Activated CD4-positive, alpha-beta T cell treated with anti-CD3 and anti-CD28 coated beads, Interleukin-2, amount 10 ng/mL, durations not matched to agents 24 days and 14 days (primary cell): ENCODE data around the gene PLEKHA8. TPM values are rescaled to one million over a fixed set of nuclear protein-coding genes. Genes with fewer than 3 reads are reported as not detected.
A peak's percentile ranks its signal among the peaks of the same experiment; 100 is the strongest.

ENCODE experiments used
- DNase-seq: peaks from one replicate; pipeline ENCODE4 v3.0.0; 2022
- H3K27ac Mint-ChIP-seq: one replicate; pipeline ENCODE4 v1.8.0; 2022; ENCODE audit warnings: mild to moderate bottlenecking, mixed read lengths
- H3K27me3 Mint-ChIP-seq: one replicate; pipeline ENCODE4 v1.8.0; 2022; ENCODE audit warnings: mixed read lengths
- H3K36me3 Mint-ChIP-seq: one replicate; pipeline ENCODE4 v1.8.0; 2022; ENCODE audit warnings: low read depth, mild to moderate bottlenecking, mixed read lengths
- H3K4me1 Mint-ChIP-seq: one replicate; pipeline ENCODE4 v1.8.0; 2021; ENCODE audit warnings: mixed read lengths
- H3K4me3 Mint-ChIP-seq: one replicate; pipeline ENCODE4 v1.8.0; 2022; ENCODE audit warnings: mild to moderate bottlenecking, moderate library complexity, mixed read lengths
- H3K9me3 Mint-ChIP-seq: one replicate; pipeline ENCODE4 v1.8.0; 2021; ENCODE audit warnings: mixed read lengths
- intact Hi-C: fragments of 100-400 bp; cut with micrococcal nuclease; formaldehyde crosslinking; loops from one replicate; pipeline ENCODE4 v1.15.1; 2023
- total RNA-seq: library from RNA; stranded (reverse); gene quantifications from 2 replicates; pipeline ENCODE4 v1.2.3, GENCODE V29; 2022

PLEKHA8 gene
- total RNA-seq, 1 donor from 2014 or later: 10.7 TPM

GRCh38 chr7:30003098-30003497 is 25.1 kb upstream of the PLEKHA8 start:
- no peak for DNase-seq
- Mint-ChIP-seq H3K4me3 (no peak overlapping the region), H3K27me3 (peaks cover 20% of the 10 kb centered on the region), H3K9me3 (no peaks in the 10 kb centered on the region), H3K36me3 (no peaks in the 10 kb centered on the region), H3K4me1 (no peaks in the 10 kb centered on the region), H3K27ac (no peak overlapping the region)
- intact Hi-C loops: no loop called here

GRCh38 chr7:30005464-30005863 is 22.7 kb upstream of the PLEKHA8 start:
- H3K4me1 Mint-ChIP-seq: no peaks in the 10 kb centered on the region
- no peak overlapping the region for H3K4me3 Mint-ChIP-seq
- no peaks in the 10 kb centered on the region for H3K36me3 Mint-ChIP-seq
- intact Hi-C loops: no loop called here
- DNase-seq: no peak
- H3K9me3 Mint-ChIP-seq: no peaks in the 10 kb centered on the region
- no peak overlapping the region for H3K27ac Mint-ChIP-seq
- H3K27me3 Mint-ChIP-seq: peaks cover 8% of the 10 kb centered on the region

- intact Hi-C loops: no loop called here
- H3K36me3 Mint-ChIP-seq: peaks cover 7% of the 10 kb centered on the region
- H3K27me3 Mint-ChIP-seq: no peaks in the 10 kb centered on the region
- H3K27ac Mint-ChIP-seq: no peak overlapping the region
- no peak overlapping the region for H3K4me3 Mint-ChIP-seq
- no peak for DNase-seq
- no peaks in the 10 kb centered on the region for H3K9me3 Mint-ChIP-seq
- H3K4me1 Mint-ChIP-seq: no peaks in the 10 kb centered on the region
Observed at GRCh38 chr7:30010021-30010420, 18.2 kb upstream of the PLEKHA8 start.

GRCh38 chr7:30012757-30013156 is 15.5 kb upstream of the PLEKHA8 start:
- Mint-ChIP-seq H3K36me3 (peaks cover 7% of the 10 kb centered on the region), H3K27me3 (no peaks in the 10 kb centered on the region), H3K4me3 (no peak overlapping the region), H3K4me1 (no peaks in the 10 kb centered on the region), H3K27ac (no peak overlapping the region), H3K9me3 (no peaks in the 10 kb centered on the region)
- DNase-seq: no peak
- intact Hi-C loops: no loop called here

GRCh38 chr7:30018451-30018850 is 9.8 kb upstream of the PLEKHA8 start:
- H3K4me1 Mint-ChIP-seq: peaks cover 8% of the 10 kb centered on the region
- H3K27ac Mint-ChIP-seq: no peak overlapping the region
- H3K9me3 Mint-ChIP-seq: no peaks in the 10 kb centered on the region
- H3K27me3 Mint-ChIP-seq: no peaks in the 10 kb centered on the region
- peaks cover 12% of the 10 kb centered on the region for H3K36me3 Mint-ChIP-seq
- intact Hi-C loops: no loop called here
- no peak overlapping the region for H3K4me3 Mint-ChIP-seq
- DNase-seq: no peak

GRCh38 chr7:30019387-30019786 is 8.8 kb upstream of the PLEKHA8 start:
- intact Hi-C loops: no loop called here
- peaks cover 10% of the 10 kb centered on the region for H3K36me3 Mint-ChIP-seq
- no peak overlapping the region for H3K4me3 Mint-ChIP-seq
- H3K4me1 Mint-ChIP-seq: peaks cover 13% of the 10 kb centered on the region
- no peaks in the 10 kb centered on the region for H3K27me3 Mint-ChIP-seq
- no peak overlapping the region for H3K27ac Mint-ChIP-seq
- no peak for DNase-seq
- no peaks in the 10 kb centered on the region for H3K9me3 Mint-ChIP-seq

GRCh38 chr7:30019960-30020359 is 8.3 kb upstream of the PLEKHA8 start:
- H3K9me3 Mint-ChIP-seq: no peaks in the 10 kb centered on the region
- H3K27ac Mint-ChIP-seq: no peak overlapping the region
- no peaks in the 10 kb centered on the region for H3K27me3 Mint-ChIP-seq
- DNase-seq: no peak
- H3K36me3 Mint-ChIP-seq: peaks cover 8% of the 10 kb centered on the region
- intact Hi-C loops: loop anchor here (10.0 kb wide), 1 partner anchor 305 kb away; no protein-coding TSS in a partner anchor
- no peak overlapping the region for H3K4me3 Mint-ChIP-seq
- H3K4me1 Mint-ChIP-seq: peaks cover 16% of the 10 kb centered on the region

GRCh38 chr7:30020535-30020934 is 7.7 kb upstream of the PLEKHA8 start:
- no peak for DNase-seq
- no peak overlapping the region for H3K27ac Mint-ChIP-seq
- intact Hi-C loops: loop anchor here (10.0 kb wide), 1 partner anchor 304 kb away; no protein-coding TSS in a partner anchor
- H3K4me1 Mint-ChIP-seq: peaks cover 21% of the 10 kb centered on the region
- peaks cover 3% of the 10 kb centered on the region for H3K9me3 Mint-ChIP-seq
- H3K36me3 Mint-ChIP-seq: peaks cover 12% of the 10 kb centered on the region
- no peak overlapping the region for H3K4me3 Mint-ChIP-seq
- H3K27me3 Mint-ChIP-seq: no peaks in the 10 kb centered on the region

- Mint-ChIP-seq H3K27ac (no peak overlapping the region), H3K27me3 (no peaks in the 10 kb centered on the region), H3K4me3 (no peak overlapping the region), H3K9me3 (peaks cover 3% of the 10 kb centered on the region), H3K36me3 (peaks cover 12% of the 10 kb centered on the region), H3K4me1 (peaks cover 31% of the 10 kb centered on the region)
- DNase-seq: no peak
- intact Hi-C loops: loop anchor here (10.0 kb wide), 1 partner anchor 302 kb away; no protein-coding TSS in a partner anchor
Observed at GRCh38 chr7:30022991-30023390, 5.2 kb upstream of the PLEKHA8 start.

GRCh38 chr7:30023524-30023923 is 4.7 kb upstream of the PLEKHA8 start:
- H3K36me3 Mint-ChIP-seq: peaks cover 8% of the 10 kb centered on the region
- DNase-seq: no peak
- H3K27me3 Mint-ChIP-seq: no peaks in the 10 kb centered on the region
- H3K4me3 Mint-ChIP-seq: no peak overlapping the region
- peaks cover 3% of the 10 kb centered on the region for H3K9me3 Mint-ChIP-seq
- H3K27ac Mint-ChIP-seq: no peak overlapping the region
- peaks cover 32% of the 10 kb centered on the region for H3K4me1 Mint-ChIP-seq
- intact Hi-C loops: loop anchor here (10.0 kb wide), 1 partner anchor 301 kb away; no protein-coding TSS in a partner anchor

GRCh38 chr7:30026229-30027064 is 1.8 kb upstream of the PLEKHA8 start, which contains the start of gene FKBP14:
Gene FKBP14 (minus strand): TSS chr7:30026702. CDS start chr7:30026508, 194 bp downstream.
- DNase-seq: peak; percentile 97
- intact Hi-C loops: loop anchor here (1.0 to 10.0 kb wide), 8 partner anchors 38 to 746 kb away; partner anchors contain the start of genes GARS1, GGCT, MINDY4 and NOD1
- Mint-ChIP-seq H3K4me3 (no peak within 1 kb of the TSS), H3K4me1 (peaks cover 27% of the 10 kb centered on the region), H3K36me3 (peaks cover 5% of the 10 kb centered on the region), H3K27ac (peak within 1 kb of the TSS; percentile 88), H3K9me3 (peaks cover 3% of the 10 kb centered on the region), H3K27me3 (no peaks in the 10 kb centered on the region)

- Mint-ChIP-seq H3K27ac (peak overlapping the region; percentile 88), H3K4me1 (peaks cover 27% of the 10 kb centered on the region), H3K4me3 (no peak overlapping the region), H3K27me3 (no peaks in the 10 kb centered on the region), H3K9me3 (peaks cover 3% of the 10 kb centered on the region), H3K36me3 (peaks cover 5% of the 10 kb centered on the region)
- intact Hi-C loops: loop anchor here (2.0 to 10.0 kb wide), 7 partner anchors 38 to 745 kb away; partner anchors contain the start of genes GARS1, MINDY4, NOD1 and SCRN1
- DNase-seq: no peak
Observed at GRCh38 chr7:30027065-30027456, 1.2 kb upstream of the PLEKHA8 start.

- H3K9me3 Mint-ChIP-seq: peaks cover 3% of the 10 kb centered on the region
- no peak for DNase-seq
- peak overlapping the region; percentile 88 for H3K27ac Mint-ChIP-seq
- H3K27me3 Mint-ChIP-seq: no peaks in the 10 kb centered on the region
- H3K4me3 Mint-ChIP-seq: no peak overlapping the region
- H3K36me3 Mint-ChIP-seq: peaks cover 4% of the 10 kb centered on the region
- H3K4me1 Mint-ChIP-seq: peaks cover 27% of the 10 kb centered on the region
- intact Hi-C loops: loop anchor here (2.0 to 10.0 kb wide), 9 partner anchors 35 to 745 kb away; partner anchors contain the start of genes GARS1, MINDY4, NOD1 and SCRN1
Observed at GRCh38 chr7:30027740-30028215, 434 bp upstream of the PLEKHA8 start.
